H1 (cell line): ENCODE measurements around the gene PNMA8B. TPM values are rescaled to one million over a fixed set of nuclear protein-coding genes. Genes with fewer than 3 reads are reported as not detected.

Experiments
- CTCF ChIA-PET: fragments of 300-600 bp; sonication (Branson Sonifier 250); formaldehyde crosslinking; loops from one replicate; lab custom pipeline; 2021; ENCODE audit not compliant: partially characterized antibody; lab: Charles Lee
- POLR2A ChIA-PET: fragments of 300-600 bp; sonication (Branson Sonifier 250); formaldehyde crosslinking; loops from one replicate; lab custom pipeline; 2021; ENCODE audit warnings: inconsistent platforms; ENCODE audit not compliant: partially characterized antibody; lab: Charles Lee
- DNase-seq, 2 experiments: peaks; one replicate each; pipeline versions ENCODE4 v3.0.0 to v3.0.0-alpha.2; 2010 to 2022; ENCODE audit warnings: low spot score in 2 of 2, low read depth in 1 of 2, mixed read lengths in 1 of 2
- FAIRE-seq: peaks from 2 replicates; lab custom pipeline; 2011; peaks lifted over from hg19 to GRCh38; lab: Jason Lieb, UNC
- H2AFZ ChIP-seq: 2 replicates; pipeline ENCODE4 v1.8.1; 2012; ENCODE audit warnings: low read length, inconsistent platforms
- H2AK5ac ChIP-seq: 2 replicates; pipeline ENCODE4 v1.6.1; 2013; ENCODE audit warnings: low read depth, low read length
- H2BK120ac ChIP-seq: replicated peaks from 2 replicates; pipeline ENCODE3; 2013; ENCODE audit warnings: low read depth, low read length, inconsistent platforms
- H2BK12ac ChIP-seq: 2 replicates; pipeline ENCODE4 v1.6.1; 2013; ENCODE audit warnings: low read depth, low read length
- H2BK15ac ChIP-seq: 2 replicates; pipeline ENCODE4 v1.6.1; 2013; ENCODE audit warnings: low read length
- H2BK20ac ChIP-seq: 2 replicates; pipeline ENCODE4 v1.6.1; 2013; ENCODE audit warnings: low read length
- H2BK5ac ChIP-seq: 2 replicates; pipeline ENCODE4 v1.6.1; 2013; ENCODE audit warnings: low read depth, low read length
- H3K14ac ChIP-seq: 2 replicates; pipeline ENCODE4 v1.6.1; 2013; ENCODE audit warnings: inconsistent platforms; ENCODE audit not compliant: insufficient read length
- H3K18ac ChIP-seq: 2 replicates; pipeline ENCODE4 v1.6.1; 2013; ENCODE audit warnings: low read length; ENCODE audit errors: extremely low read depth
- H3K23ac ChIP-seq: 2 replicates; pipeline ENCODE4 v1.6.1; 2013; ENCODE audit warnings: inconsistent platforms; ENCODE audit not compliant: insufficient read length
- H3K23me2 ChIP-seq: 2 replicates; pipeline ENCODE4 v1.6.1; 2013; ENCODE audit warnings: low read depth, low read length
- H3K27ac ChIP-seq: 2 replicates; pipeline ENCODE4 v1.6.1; 2011; ENCODE audit warnings: low read depth, low read length, inconsistent platforms
- H3K27me3 ChIP-seq, 4 experiments: replicated peaks in 1 of 4; 1 replicate in 1 of 4; 2 replicates in 3 of 4; pipeline versions ENCODE4 v1.6.1 to v1.8.1; 2011 to 2013; ENCODE audit warnings: low read length in 3 of 4, mild to moderate bottlenecking in 3 of 4, inconsistent platforms in 2 of 4, mixed read lengths in 2 of 4, moderate library complexity in 1 of 4; ENCODE audit not compliant: control insufficient read depth in 3 of 4, insufficient read depth in 3 of 4; ENCODE audit errors: extremely low read depth in 1 of 4
- H3K36me3 ChIP-seq, 4 experiments: 2 replicates each; pipeline versions ENCODE4 v1.6.1 to v1.8.1; 2011 to 2013; ENCODE audit warnings: mild to moderate bottlenecking in 4 of 4, low read length in 3 of 4, moderate library complexity in 2 of 4, control low read depth in 1 of 4, inconsistent platforms in 1 of 4; ENCODE audit not compliant: insufficient read depth in 4 of 4, control insufficient read depth in 2 of 4
- H3K4ac ChIP-seq: replicated peaks from 2 replicates; pipeline ENCODE3; 2013; ENCODE audit warnings: low read length, low read depth, mixed read lengths, inconsistent platforms; ENCODE audit not compliant: insufficient read length
- H3K4me1 ChIP-seq, 4 experiments: replicated peaks in 1 of 4; 1 replicate in 1 of 4; 2 replicates in 3 of 4; pipeline versions ENCODE4 v1.6.1 to v1.8.1; 2011 to 2013; ENCODE audit warnings: low read length in 3 of 4, inconsistent platforms in 2 of 4, mixed read lengths in 1 of 4; ENCODE audit not compliant: insufficient read depth in 4 of 4, control insufficient read depth in 3 of 4
- H3K4me2 ChIP-seq, 2 experiments: 2 replicates each; pipeline versions ENCODE4 v1.6.1 to v1.8.1; 2011 to 2013; ENCODE audit warnings: low read depth in 2 of 2, low read length in 2 of 2, control low read depth in 1 of 2, inconsistent platforms in 1 of 2, mild to moderate bottlenecking in 1 of 2; ENCODE audit not compliant: insufficient read depth in 1 of 2
- H3K4me3 ChIP-seq, 4 experiments: fragments of 200-600, 300-600 bp in 1 of 4; sonication (generic), shearing (Covaris generic), sonication (Bioruptor Twin) in 1 of 4; 2 replicates each; pipeline versions ENCODE4 v1.5.1 to v1.8.1; 2011 to 2016; ENCODE audit warnings: low read length in 4 of 4, low read depth in 3 of 4, control low read depth in 2 of 4, inconsistent platforms in 2 of 4, mild to moderate bottlenecking in 2 of 4, mixed read lengths in 1 of 4, moderate library complexity in 1 of 4; ENCODE audit not compliant: insufficient read depth in 2 of 4; ENCODE audit errors: extremely low read depth in 1 of 4
- H3K56ac ChIP-seq: replicated peaks from 2 replicates; pipeline ENCODE3; 2013; ENCODE audit warnings: low read depth, mild to moderate bottlenecking, mixed read lengths, low read length, inconsistent platforms; ENCODE audit not compliant: insufficient read length
- H3K79me1 ChIP-seq: 2 replicates; pipeline ENCODE4 v1.6.1; 2013; ENCODE audit warnings: low read depth, low read length, control low read depth
- H3K79me2 ChIP-seq, 2 experiments: 2 replicates each; pipeline versions ENCODE4 v1.6.1 to v1.8.1; 2012 to 2013; ENCODE audit warnings: low read length in 2 of 2, mild to moderate bottlenecking in 2 of 2, inconsistent platforms in 1 of 2; ENCODE audit not compliant: insufficient read depth in 2 of 2, control insufficient read depth in 1 of 2
- H3K9ac ChIP-seq, 4 experiments: replicated peaks in 1 of 4; 1 replicate in 1 of 4; 2 replicates in 3 of 4; pipeline versions ENCODE4 v1.6.1 to v1.8.1; 2011 to 2013; ENCODE audit warnings: low read depth in 3 of 4, low read length in 3 of 4, control low read depth in 2 of 4, mild to moderate bottlenecking in 2 of 4, moderate library complexity in 2 of 4, inconsistent platforms in 1 of 4; ENCODE audit errors: extremely low read depth in 1 of 4
- H3K9me3 ChIP-seq, 2 experiments: 2 replicates each; pipeline versions ENCODE4 v1.6.1 to v1.8.1; 2012 to 2013; ENCODE audit warnings: mild to moderate bottlenecking in 2 of 2, moderate library complexity in 2 of 2, control low read depth in 1 of 2, inconsistent platforms in 1 of 2, low read depth in 1 of 2, low read length in 1 of 2, mixed read lengths in 1 of 2; ENCODE audit not compliant: insufficient read depth in 2 of 2
- H4K20me1 ChIP-seq, 2 experiments: replicated peaks in 1 of 2; 2 replicates each; pipeline versions ENCODE3 to v1.8.1; 2011 to 2013; ENCODE audit warnings: inconsistent platforms in 2 of 2, low read length in 2 of 2, mild to moderate bottlenecking in 1 of 2; ENCODE audit not compliant: insufficient read depth in 2 of 2, control insufficient read depth in 1 of 2
- H4K5ac ChIP-seq: 2 replicates; pipeline ENCODE4 v1.6.1; 2013; ENCODE audit warnings: low read length, low read depth, mixed read lengths, inconsistent platforms; ENCODE audit not compliant: insufficient read length
- H4K8ac ChIP-seq: 2 replicates; pipeline ENCODE4 v1.8.0; 2013; ENCODE audit warnings: mild to moderate bottlenecking, moderate library complexity, low read length, inconsistent platforms; ENCODE audit not compliant: insufficient read depth; ENCODE audit errors: extremely low read depth
- H4K91ac ChIP-seq: replicated peaks from 2 replicates; pipeline ENCODE3; 2013; ENCODE audit warnings: low read length, mixed read lengths, inconsistent platforms; ENCODE audit not compliant: insufficient read length
- JUN ChIP-seq: IDR thresholded peaks from 2 replicates; pipeline ENCODE4 v1.6.1; 2011; ENCODE audit warnings: low read depth, mild to moderate bottlenecking, improper control_type of control experiment, low read length
- SP2 ChIP-seq: IDR thresholded peaks from 2 replicates; pipeline ENCODE4 v1.6.1; 2012; ENCODE audit warnings: mild to moderate bottlenecking, low read length, inconsistent platforms
- SUZ12 ChIP-seq: fragments of 200-600 bp; sonication (generic); IDR thresholded peaks from 2 replicates; pipeline ENCODE4 v1.6.1; 2012; ENCODE audit warnings: mild to moderate bottlenecking, inconsistent platforms, low read length, moderate library complexity, mixed read lengths
- TAF1 ChIP-seq: IDR thresholded peaks from 2 replicates; pipeline ENCODE4 v1.6.1; 2011; ENCODE audit warnings: mild to moderate bottlenecking, low read depth, low read length
- WGBS, 2 experiments: shearing (Covaris generic) in 1 of 2; methylation state at CpG; one replicate each; pipeline versions ENCODE4 v1.1.6 to v1.1.7; 2013 to 2015; ENCODE audit warnings: low lambda C conversion rate in 2 of 2, mixed read lengths in 2 of 2, inconsistent platforms in 1 of 2, low coverage in 1 of 2, missing lambda C conversion rate in 1 of 2; ENCODE audit not compliant: insufficient replicate concordance in 2 of 2, insufficient coverage in 1 of 2, insufficient read length in 1 of 2; ENCODE audit errors: extremely low coverage in 1 of 2, missing lambda C conversion rate in 1 of 2; 5-methylcytosine and 5-hydroxymethylcytosine counted together
- polyA plus RNA-seq, 7 experiments: library from polyadenylated mRNA; depleted of rRNA in 3 of 7; stranded (reverse) in 5 of 7; unstranded in 2 of 7; fragments of >200 nt in 5 of 7; fragments of 200-250 nt in 2 of 7; gene quantifications; 1 replicate in 5 of 7; 2 replicates in 1 of 7; 4 replicates in 1 of 7; pipeline versions ENCODE4 v1.2.1 to v1.2.3, GENCODE V29; 2011 to 2013; ENCODE audit warnings: missing spikeins in 2 of 7, mixed read lengths in 2 of 7
- total RNA-seq: library from RNA; stranded (reverse); fragmentation: NEBNext Ultra II Directional; extraction: Animal tissue kit (Norgen Biotek cat#: 25700); gene quantifications from 2 replicates; pipeline ENCODE4 v1.2.1, GENCODE V29; 2021

The PNMA8B gene
- total and polyA plus RNA-seq, 2 of the 8 experiments (the other 6 are each of a cell fraction or from before 2014, with no cell fraction given), result 0.48 to 1.4 TPM

DNA sequence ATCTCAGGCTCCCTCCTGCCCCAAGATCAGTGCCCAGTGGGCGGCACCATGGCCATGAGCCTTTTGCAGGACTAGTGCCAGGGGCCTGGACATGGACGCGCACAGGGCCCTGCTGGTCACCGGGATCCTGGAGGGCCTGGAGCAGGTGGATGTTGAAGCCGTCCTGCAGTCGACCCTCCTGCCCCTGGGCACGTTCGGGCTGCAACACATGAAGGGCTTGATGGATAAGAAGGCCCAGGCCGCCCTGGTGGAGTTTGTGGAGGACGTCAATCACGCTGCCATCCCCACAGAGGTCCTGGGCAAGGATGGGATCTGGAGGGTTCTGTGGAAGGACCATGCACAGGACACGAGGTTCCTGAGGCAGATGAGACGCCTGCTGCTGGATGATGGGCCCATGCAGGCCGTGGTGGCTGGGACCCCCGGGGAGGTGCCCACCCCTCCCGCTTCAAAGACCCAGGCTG lies 38.0 kb upstream of the PNMA8B start:
- Histone ChIP-seq H3K36me3 (no peaks in the 10 kb centered on the region), H3K79me2 (no peaks in the 10 kb centered on the region), H4K91ac (no peak overlapping the region), H3K9me3 (no peaks in the 10 kb centered on the region), H3K27ac (no peak overlapping the region), H3K23me2 (no peaks in the 10 kb centered on the region), H3K56ac (no peak overlapping the region), H3K18ac (no peak overlapping the region), H2BK12ac (no peak overlapping the region), H2BK120ac (no peak overlapping the region), H3K4me2 (no peak overlapping the region), H2AFZ (no peak overlapping the region), H3K4me3 (no peak overlapping the region), H2BK15ac (no peak overlapping the region), H3K79me1 (no peaks in the 10 kb centered on the region), H3K14ac (no peak overlapping the region), H3K23ac (no peak overlapping the region), H2BK20ac (no peak overlapping the region), H4K5ac (no peak overlapping the region), H2BK5ac (no peak overlapping the region), H3K4me1 (peaks cover 5 to 17% (median 8%) of the 10 kb centered on the region in 4 experiments), H3K27me3 (no peaks in the 10 kb centered on the region), H4K8ac (no peak overlapping the region), H3K9ac (no peak overlapping the region), H4K20me1 (no peaks in the 10 kb centered on the region), H3K4ac (no peak overlapping the region), H2AK5ac (no peak overlapping the region)
- TF ChIP-seq SUZ12 (no peak), TAF1 (no peak), JUN (no peak), SP2 (no peak)
- DNase-seq (no peak), FAIRE-seq (no peak)
- POLR2A ChIA-PET, result no interaction called here
- CTCF ChIA-PET, result interaction anchor here (1.4 to 9.2 kb wide), 5 partner anchors 10 to 62 kb away, joined by 3 to 100 read pairs (median 4); no protein-coding TSS in a partner anchor
- WGBS, 2 experiments, result 86% methylated on average over 14 of the region's 16 CpGs; no CpG with 5 or more reads in 1 of the 2 experiments
